Measurements from ENCODE around the gene TOM1.
A peak's percentile ranks its signal among the peaks of the same experiment; 100 is the strongest.

Gene TOM1

GRCh38 chr22:35307892-35308291 lies 8.2 kb downstream of the TOM1 start:
- DNase-seq = no peak

DNA sequence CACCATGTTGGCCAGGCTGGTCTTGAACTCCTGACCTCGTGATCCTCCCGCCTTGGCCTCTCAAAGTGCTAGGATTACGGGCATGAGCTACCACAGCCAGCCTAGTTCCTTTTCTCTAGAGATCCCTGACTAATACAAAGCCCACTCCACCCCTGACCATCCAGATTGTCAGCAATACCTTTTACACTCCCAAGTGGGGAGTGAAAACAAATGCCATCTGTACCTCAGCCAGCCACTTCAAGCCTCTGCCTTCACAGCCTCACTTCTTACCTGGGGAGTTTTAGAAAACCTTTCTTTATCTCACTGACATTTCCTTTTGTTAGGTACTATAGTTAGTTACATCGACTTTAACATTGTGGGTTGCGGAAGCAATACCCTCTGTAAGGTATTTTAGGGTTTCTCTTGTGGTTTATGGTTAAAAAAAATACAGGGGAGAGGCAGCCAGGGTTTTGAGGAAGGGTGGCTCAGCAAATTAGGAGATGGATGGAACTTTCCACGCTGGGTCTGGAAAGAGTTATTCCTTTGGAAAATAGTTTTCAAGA lies 8.9 kb downstream of the TOM1 start:
- peak; percentile 30 to 55 for DNase-seq

DNA sequence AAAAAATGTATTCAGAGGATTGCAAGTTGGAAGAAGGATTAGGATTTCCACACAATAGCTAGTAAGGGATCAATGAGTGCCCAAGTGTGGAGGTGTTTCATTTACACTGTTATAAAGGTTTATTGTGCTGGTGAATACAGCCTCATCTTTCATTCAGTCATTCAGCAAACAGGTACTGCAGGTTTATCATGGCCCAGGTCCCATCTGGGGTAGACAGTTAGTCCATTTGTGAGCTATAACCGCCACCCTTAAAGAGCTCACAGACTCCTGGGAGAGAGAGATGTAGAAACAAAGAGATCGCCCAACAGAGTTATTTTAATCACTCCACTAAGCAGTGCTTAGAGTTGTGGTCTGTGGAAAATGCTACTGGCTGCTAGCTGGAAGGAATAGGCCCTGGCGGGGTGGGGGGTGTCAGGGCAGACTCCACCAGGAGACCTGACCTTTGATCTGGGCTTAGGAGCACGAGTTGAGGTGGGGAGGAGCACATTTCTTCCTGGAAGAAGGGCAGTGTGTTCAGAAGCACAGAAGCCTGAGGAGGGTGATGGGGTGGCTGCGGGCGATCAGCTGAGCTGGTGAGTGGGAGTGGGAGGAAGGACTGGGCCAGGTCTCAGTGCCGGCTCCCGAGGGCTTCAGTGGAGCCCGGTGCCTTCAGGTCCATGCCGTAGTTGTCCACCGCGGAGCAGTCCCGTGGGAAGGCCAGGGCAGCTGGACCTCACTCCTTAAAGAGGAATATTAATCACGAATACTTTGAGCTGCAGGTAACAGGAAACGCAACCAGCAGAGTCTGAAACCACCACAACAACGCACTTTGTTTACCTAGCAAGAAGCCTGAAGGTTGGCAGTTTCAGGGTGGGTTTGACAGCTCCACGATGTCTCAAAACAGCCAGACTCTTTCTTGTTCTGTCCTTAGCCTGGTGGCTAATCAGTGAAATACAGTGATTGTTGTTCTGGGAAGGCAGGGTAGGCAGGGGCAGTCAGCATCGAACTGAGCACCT lies 11.2 kb downstream of the TOM1 start:
- no peak for DNase-seq

GRCh38 chr22:35311551-35311999 lies 11.9 kb downstream of the TOM1 start:
- DNase-seq = no peak

DNA sequence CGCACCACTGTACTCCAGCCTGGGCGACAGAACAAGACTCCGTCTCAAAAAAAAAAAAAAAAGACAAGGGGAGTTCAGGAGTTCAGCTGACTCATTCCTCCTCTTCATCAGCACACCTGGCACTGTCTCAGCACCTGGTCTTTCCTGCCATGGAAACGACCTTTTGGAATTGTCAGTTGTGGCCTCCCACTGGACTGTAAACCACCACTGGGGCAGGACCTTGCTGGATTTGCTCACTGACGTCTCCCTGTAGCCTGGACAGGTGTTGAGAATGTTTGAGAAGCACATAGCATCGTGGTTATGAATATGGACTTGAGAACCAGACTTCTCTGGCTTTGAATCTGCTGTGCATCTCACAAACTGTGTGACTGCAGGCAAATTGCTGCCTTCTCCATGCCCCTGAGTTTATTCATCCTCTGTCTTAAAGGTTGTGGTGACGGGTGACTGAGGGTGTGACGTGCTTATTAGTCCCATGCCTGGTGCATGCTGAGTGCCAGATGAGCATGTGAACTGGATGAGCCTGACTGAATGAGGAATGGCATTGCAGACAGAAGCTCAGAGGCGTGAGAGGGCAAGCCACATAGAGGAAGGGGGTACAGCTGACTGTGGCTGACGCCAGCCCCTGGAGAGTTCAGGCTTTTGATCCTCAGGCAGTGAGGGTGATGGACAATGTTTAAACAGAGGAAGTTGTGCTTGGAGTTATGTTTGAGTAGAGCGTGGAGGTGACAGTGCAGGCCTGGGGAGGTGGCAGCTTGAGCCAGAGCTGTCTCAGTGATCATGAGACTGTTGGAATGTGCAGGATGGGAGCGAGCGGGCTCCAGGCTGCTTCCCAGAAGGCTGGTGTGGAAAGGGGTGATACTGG lies 12.7 kb downstream of the TOM1 start:
- peak in 1 of 2 donors; percentile 51 for DNase-seq

GRCh38 chr22:35313311-35314121 lies 13.8 kb downstream of the TOM1 start:
- DNase-seq = no peak

GRCh38 chr22:35314161-35314942 lies 14.7 kb downstream of the TOM1 start:
- DNase-seq = no peak

DNA sequence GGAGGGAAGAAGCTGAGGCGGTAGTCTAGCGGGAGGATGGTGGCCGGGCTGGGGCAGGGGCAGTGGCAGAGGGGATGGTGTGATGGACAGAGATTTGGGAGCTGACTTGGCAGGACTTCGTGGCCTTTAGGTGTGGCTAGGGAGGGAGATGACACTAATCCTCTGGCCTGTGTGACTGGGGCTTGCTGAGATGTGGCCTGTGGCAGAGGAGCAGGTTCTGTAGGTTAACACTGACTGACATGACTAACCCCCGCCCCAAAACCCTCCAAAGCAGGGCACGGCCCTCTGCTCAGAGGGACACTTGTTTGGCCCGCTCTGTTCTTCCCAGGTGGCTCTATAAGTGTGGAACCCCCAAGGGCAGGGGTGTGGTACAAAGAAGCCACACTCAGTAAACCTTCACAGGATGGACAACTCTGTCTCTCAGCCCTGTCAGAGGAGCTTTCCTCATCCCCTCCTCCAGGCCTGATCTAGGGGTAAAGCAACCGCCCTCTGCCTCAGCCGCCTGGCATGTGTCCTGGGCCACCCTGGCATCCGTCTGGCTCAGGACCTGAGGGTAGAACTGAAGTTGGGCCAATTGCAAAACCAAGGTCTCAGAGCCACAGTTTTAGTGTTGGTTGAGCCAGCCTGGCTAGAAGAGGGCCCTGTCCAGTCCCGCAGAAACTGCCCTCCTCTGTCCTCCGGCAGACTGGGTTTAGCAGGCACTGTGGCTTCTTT lies 15.6 kb downstream of the TOM1 start:
- no peak for DNase-seq

DNA sequence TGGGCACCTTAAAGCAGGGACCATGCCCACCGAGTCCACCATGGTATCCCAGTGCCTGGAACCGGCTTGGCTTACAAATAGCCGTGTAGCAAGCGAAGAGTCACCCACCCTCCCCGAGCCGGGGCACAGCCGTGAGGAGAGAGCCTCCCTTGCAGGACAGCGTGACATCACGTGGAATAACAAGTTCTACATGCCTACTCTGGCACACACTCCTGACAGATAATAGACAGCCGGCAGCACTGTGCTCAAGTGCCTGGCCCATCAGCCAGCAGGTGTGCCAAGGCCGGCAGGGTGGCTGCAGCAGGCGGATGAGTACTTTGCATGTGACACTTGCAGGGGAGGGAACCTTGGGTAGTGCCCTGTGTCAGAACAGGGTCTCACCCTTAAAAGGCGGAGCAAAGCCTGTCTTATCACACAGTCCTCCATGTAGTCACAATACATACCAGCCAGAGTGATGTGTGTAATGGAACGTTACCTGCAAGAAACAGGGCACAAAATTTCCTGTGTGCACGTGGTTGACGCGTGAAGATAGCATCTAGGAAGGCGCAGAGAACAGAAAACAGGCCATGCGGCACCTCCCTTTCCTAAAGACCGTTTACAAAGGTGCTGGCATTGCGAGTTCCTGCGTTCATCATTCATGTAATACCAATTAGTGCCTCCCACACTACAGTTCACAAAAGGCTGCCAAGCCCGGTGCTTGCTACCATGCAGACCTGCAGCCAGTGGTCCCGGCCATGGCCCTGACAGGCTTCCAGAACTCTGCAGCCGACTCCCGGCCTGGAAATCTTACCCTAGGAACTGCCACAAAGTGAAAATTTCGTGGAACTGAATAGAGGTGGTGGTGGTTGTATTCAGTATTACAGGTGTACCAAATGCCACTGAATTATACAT lies 16.4 kb downstream of the TOM1 start:
- no peak for DNase-seq

DNA sequence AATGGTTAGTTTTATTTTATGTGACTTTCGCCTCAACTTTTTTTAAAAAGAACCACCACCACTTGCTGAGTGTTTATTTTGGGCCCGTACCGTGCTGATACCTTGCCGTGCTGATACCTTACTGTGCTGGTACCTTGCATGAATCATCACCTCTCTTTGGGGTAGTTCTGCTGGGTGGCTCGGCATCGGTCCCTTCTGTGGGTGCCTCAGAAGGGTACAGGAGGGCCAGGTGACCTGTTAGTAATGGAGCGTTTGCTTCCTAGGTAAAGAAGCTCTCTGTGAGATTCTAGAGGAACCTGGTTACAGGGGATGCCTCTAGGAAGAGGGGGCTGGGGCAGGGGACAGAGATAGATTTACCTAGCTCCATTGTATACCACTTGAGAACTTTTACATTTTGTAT lies 17.1 kb downstream of the TOM1 start:
- DNase-seq = no peak

- no peak for DNase-seq
These were observed 18.1 kb downstream of the TOM1 start for GRCh38 chr22:35317680-35318290.

- DNase-seq = no peak
These were observed 18.9 kb downstream of the TOM1 start for GRCh38 chr22:35318346-35319215.

GRCh38 chr22:35319244-35319985 lies 19.7 kb downstream of the TOM1 start:
- DNase-seq = no peak

DNA sequence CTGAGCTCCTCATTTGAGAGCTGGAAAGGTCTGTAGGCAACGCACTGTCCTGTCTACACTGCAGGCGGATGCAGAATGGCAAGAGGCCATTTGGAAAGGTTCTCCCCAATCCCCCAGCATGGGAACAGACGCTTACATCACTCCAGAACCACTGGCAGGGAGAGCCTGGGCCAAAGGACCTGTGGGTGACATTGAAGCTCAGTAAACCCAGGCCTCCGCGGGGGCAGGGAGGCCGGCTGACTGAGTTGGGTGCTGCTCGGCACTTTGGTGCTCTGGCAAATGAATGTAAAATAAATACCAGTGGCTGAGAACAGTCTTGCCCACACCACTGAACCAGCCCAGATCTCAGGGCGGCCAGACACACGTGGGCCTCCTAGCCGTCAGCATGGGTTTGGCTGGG lies 22.4 kb downstream of the TOM1 start:
- no peak for DNase-seq

DNA sequence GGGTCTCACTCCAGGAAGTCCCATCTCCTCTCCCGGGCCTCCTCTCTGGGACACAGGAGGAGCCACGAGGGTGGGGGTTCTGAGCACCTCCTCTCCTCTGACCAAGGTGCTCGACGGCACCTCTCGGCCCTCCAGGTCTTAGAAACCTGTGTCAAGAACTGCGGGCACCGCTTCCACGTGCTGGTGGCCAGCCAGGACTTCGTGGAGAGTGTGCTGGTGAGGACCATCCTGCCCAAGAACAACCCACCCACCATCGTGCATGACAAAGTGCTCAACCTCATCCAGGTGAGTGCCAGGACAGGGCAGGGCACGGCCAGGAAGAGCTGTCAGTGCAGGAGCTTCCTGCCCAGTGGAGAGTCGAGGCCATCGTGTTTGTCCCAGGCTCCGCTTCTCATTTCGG lies 23.2 kb downstream of the TOM1 start:
- DNase-seq = no peak

GRCh38 chr22:35323305-35323704 lies 23.6 kb downstream of the TOM1 start:
- DNase-seq = no peak

DNA sequence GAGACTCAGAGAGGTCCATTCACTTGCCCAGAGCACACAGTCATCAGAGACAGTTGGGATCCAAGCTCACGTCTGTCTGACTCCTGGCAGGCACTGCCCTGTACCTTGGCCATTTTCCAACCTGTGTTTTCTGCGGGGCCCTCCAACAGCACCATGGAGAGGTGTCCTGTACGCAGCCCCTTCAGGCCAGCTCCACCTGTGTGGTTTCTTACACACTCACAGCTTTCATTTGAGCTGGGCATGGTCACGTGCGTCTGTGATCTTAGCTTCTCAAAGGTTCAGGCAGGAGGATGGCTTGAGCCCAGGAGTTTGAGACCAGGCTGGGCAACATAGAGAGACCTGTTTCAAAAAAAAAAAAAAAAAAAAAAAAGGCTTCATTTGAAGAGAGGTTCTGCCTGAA lies 24.4 kb downstream of the TOM1 start:
- DNase-seq = no peak

Data from inflammatory macrophage (primary cell).